AG09319 (cell line): ENCODE results near the gene CRIM1.

Source experiments
- DNase-seq: peaks from one replicate; pipeline ENCODE4 v3.0.0-alpha.2; 2010; ENCODE audit warnings: low read depth; ENCODE audit errors: extremely low read depth
- CTCF ChIP-seq: IDR thresholded peaks from 2 replicates; pipeline ENCODE4 v1.5.1; 2011; ENCODE audit warnings: low read depth, mild to moderate bottlenecking, inconsistent platforms, low read length, moderate library complexity

CRIM1 gene

GRCh38 chr2:36329746-36330472 is 25.7 kb upstream of the CRIM1 start:
- DNase-seq, result no peak
- no peak for TF ChIP-seq CTCF

GRCh38 chr2:36330473-36331395 is 24.8 kb upstream of the CRIM1 start:
- DNase-seq, result no peak
- no peak for TF ChIP-seq CTCF

GRCh38 chr2:36333350-36334012 is 22.1 kb upstream of the CRIM1 start:
- no peak for TF ChIP-seq CTCF

GRCh38 chr2:36335597-36335996 is 20.0 kb upstream of the CRIM1 start:
- DNase-seq, result no peak
- TF ChIP-seq CTCF, result no peak

More at GRCh38 chr2:36333350-36334012, 22.1 kb upstream of the CRIM1 start:
- DNase-seq, result no peak

GRCh38 chr2:36336321-36336720 is 19.3 kb upstream of the CRIM1 start:
- no peak for TF ChIP-seq CTCF
- no peak for DNase-seq

GRCh38 chr2:36337354-36337753 is 18.2 kb upstream of the CRIM1 start:
- TF ChIP-seq CTCF, result no peak
- DNase-seq, result no peak
